Common myeloid progenitor, CD34-positive (primary cell): ENCODE results near the gene MARCHF6.
"Not testable (repeated sequence)": the region's sequence is repeated elsewhere in the genome, so short reads cannot be mapped to it uniquely, and the experiment has no call there.

ENCODE experiments used
- CTCF ChIA-PET: fragments of 350-600 bp; sonication (Branson Sonifier 250); formaldehyde crosslinking; loops from one replicate; lab custom pipeline; 2021; ENCODE audit warnings: antibody characterized with exemption; lab: Charles Lee
- POLR2A ChIA-PET: fragments of 350-600 bp; sonication (Branson Sonifier 250); formaldehyde crosslinking; loops from one replicate; lab custom pipeline; 2021; ENCODE audit warnings: antibody characterized with exemption; lab: Charles Lee
- DNase-seq, 3 donors: peaks; one replicate each; pipeline versions ENCODE4 v3.0.0 to v3.0.0-alpha.2; 2013
- H3K27ac ChIP-seq, 2 experiments: 1 replicate in 1 of 2; 2 replicates in 1 of 2; pipeline ENCODE4 v1.7.0; 2013; ENCODE audit warnings: inconsistent platforms in 2 of 2, low read length in 2 of 2, mild to moderate bottlenecking in 2 of 2, low read depth in 1 of 2, moderate library complexity in 1 of 2; ENCODE audit not compliant: severe bottlenecking in 2 of 2, insufficient read depth in 1 of 2, poor library complexity in 1 of 2
- H3K27me3 ChIP-seq, 5 experiments: replicated peaks in 2 of 5; 1 replicate in 3 of 5; 2 replicates in 2 of 5; pipeline versions ENCODE4 v1.6.1 to v1.7.0; 2013; ENCODE audit warnings: low read length in 4 of 5, mild to moderate bottlenecking in 2 of 5, moderate library complexity in 2 of 5, inconsistent platforms in 1 of 5; ENCODE audit not compliant: insufficient read depth in 5 of 5, control insufficient read depth in 4 of 5
- H3K36me3 ChIP-seq, 4 experiments: 1 replicate in 2 of 4; 2 replicates in 2 of 4; pipeline versions ENCODE4 v1.6.1 to v1.7.0; 2013; ENCODE audit warnings: low read length in 3 of 4, control low read depth in 1 of 4, mild to moderate bottlenecking in 1 of 4; ENCODE audit not compliant: control insufficient read depth in 4 of 4, insufficient read depth in 4 of 4
- H3K4me1 ChIP-seq, 4 experiments: 1 replicate in 3 of 4; 2 replicates in 1 of 4; pipeline versions ENCODE4 v1.6.1 to v1.7.1; 2013; ENCODE audit warnings: low read length in 3 of 4, mild to moderate bottlenecking in 3 of 4, control low read depth in 1 of 4, inconsistent platforms in 1 of 4, moderate library complexity in 1 of 4; ENCODE audit not compliant: control insufficient read depth in 4 of 4, insufficient read depth in 4 of 4; ENCODE audit errors: control extremely low read depth in 1 of 4
- H3K4me3 ChIP-seq, 7 experiments: 1 replicate in 4 of 7; 2 replicates in 3 of 7; pipeline versions ENCODE4 v1.5.1 to v1.7.0; 2013; ENCODE audit warnings: mild to moderate bottlenecking in 7 of 7, low read length in 6 of 7, moderate library complexity in 6 of 7, inconsistent platforms in 2 of 7, low read depth in 2 of 7, control low read depth in 1 of 7; ENCODE audit not compliant: insufficient read depth in 4 of 7, control insufficient read depth in 1 of 7; ENCODE audit errors: extremely low read depth in 1 of 7
- H3K9me3 ChIP-seq, 5 experiments: 1 replicate in 4 of 5; 2 replicates in 1 of 5; pipeline versions ENCODE4 v1.6.1 to v1.7.1; 2013; ENCODE audit warnings: low read length in 4 of 5, mild to moderate bottlenecking in 2 of 5, inconsistent platforms in 1 of 5, low read depth in 1 of 5, moderate library complexity in 1 of 5; ENCODE audit not compliant: control insufficient read depth in 4 of 5, insufficient read depth in 2 of 5; ENCODE audit errors: control extremely low read depth in 1 of 5
- WGBS: methylation state at CpG from one replicate; pipeline ENCODE4 v1.1.5; 2013; ENCODE audit not compliant: insufficient coverage; 5-methylcytosine and 5-hydroxymethylcytosine counted together

MARCHF6 gene

DNA sequence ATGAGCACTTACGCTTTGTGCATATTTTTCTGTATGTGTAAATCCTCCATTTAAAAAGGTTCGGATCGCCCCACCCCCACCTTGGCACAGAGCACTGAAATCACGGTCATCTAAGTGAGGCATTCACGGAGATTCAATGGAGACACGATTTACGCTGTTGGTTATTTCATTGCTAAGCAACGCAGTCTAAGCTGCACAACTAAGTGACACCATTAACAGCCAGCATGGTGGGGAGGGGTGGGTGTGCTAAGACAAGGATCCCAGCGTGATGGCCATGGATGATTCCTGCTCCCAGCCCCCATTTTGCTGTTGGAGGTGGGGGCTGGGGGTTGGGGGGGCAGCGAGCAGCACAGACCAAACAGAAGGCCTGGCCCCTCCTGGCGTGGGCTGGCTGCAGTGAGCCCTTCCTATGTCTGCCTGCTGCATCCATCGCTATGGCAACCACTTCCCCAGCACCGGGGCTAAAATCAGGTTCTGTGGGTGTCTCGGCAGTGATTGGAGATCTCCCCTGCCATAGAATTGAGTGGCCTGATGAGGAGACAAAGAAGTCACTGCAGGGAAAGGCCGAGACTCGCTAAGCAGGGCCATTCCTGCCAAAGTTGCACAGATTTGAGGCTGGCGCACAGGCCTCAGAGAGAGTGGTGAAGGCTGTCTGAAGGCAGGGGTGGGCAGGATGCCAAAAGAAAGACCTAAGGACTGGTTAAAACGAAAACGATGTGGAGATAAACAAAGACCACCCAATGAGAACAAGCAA, 14.3 kb upstream of the MARCHF6 start:
- H3K27ac ChIP-seq = no peak overlapping the region
- WGBS = 90% methylated on average over 18 of the region's 19 CpGs
- H3K9me3 ChIP-seq = no peaks in the 10 kb centered on the region
- H3K27me3 ChIP-seq = peaks cover 0 to 4% (median 0%) of the 10 kb centered on the region in 5 experiments
- peaks cover 0 to 22% (median 11%) of the 10 kb centered on the region in 4 experiments for H3K4me1 ChIP-seq
- no peak for DNase-seq
- ChIA-PET POLR2A (no interaction called here), CTCF (interaction anchor here (1.4 kb wide), 1 partner anchor 83 kb away, joined by 3 read pairs; no protein-coding TSS in a partner anchor)
- H3K4me3 ChIP-seq = no peak overlapping the region
- H3K36me3 ChIP-seq = no peaks in the 10 kb centered on the region

DNA sequence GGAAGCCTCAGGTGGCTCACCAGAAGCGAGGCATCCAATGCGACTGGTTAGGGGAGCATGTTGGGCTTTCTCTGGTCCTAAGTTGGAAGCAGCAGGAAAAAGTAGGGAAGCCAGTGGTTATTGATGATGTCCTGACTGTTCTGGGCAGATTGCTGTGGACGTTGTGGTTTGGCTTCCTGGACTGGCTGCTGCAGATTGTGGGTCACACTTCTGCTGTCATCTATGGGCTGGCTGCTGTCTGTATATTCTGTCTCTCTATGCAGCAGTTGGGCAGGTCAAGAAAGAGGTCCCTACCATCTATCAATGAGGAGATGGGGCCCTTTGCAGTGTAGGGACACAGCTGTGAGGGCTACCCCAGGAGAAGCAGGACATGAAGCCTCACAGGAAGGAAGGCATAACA, 13.5 kb upstream of the MARCHF6 start:
- no peak for DNase-seq
- Histone ChIP-seq H3K27me3 (no peaks in the 10 kb centered on the region), H3K4me3 (no peak overlapping the region), H3K9me3 (no peaks in the 10 kb centered on the region), H3K36me3 (no peaks in the 10 kb centered on the region), H3K4me1 (peaks cover 0 to 15% (median 11%) of the 10 kb centered on the region in 4 experiments), H3K27ac (no peak overlapping the region)
- ChIA-PET POLR2A (no interaction called here), CTCF (no interaction called here)
- WGBS = 17% methylated on average over 1 of the region's 3 CpGs

DNA sequence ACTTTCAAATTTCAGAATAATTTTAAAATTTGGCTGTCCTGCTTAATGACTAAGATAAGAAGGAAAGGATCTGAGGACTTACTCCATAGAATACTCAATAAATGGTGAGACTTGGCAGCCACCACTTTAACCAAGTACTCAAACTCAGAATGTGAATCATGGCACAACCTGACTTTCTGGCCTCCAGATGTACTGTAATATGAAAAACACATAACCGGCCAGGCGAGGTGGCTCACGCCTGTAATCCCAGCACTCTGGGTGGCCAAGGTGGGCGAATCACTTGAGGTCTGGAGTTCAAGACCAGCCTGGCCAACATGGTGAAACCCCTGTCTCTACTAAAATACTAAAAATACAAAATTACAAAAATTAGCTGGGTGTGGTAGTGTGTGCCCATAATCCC, 10.0 kb upstream of the MARCHF6 start:
- Histone ChIP-seq H3K4me1 (peaks cover 0 to 15% (median 11%) of the 10 kb centered on the region in 4 experiments), H3K36me3 (no peaks in the 10 kb centered on the region), H3K27me3 (no peaks in the 10 kb centered on the region), H3K4me3 (no peak overlapping the region), H3K9me3 (no peaks in the 10 kb centered on the region), H3K27ac (no peak overlapping the region)
- ChIA-PET CTCF (interaction anchor here (0.6 to 1.0 kb wide), 2 partner anchors 10 to 17 kb away, joined by 3 to 4 read pairs; partner anchors contain the start of gene MARCHF6), POLR2A (no interaction called here)
- WGBS = 100% methylated on average over 3 of the region's 4 CpGs
- DNase-seq = no peak

- H3K27ac ChIP-seq, POLR2A ChIA-PET, CTCF ChIA-PET, H3K27me3 ChIP-seq, H3K36me3 ChIP-seq, H3K4me3 ChIP-seq, DNase-seq, H3K9me3 ChIP-seq: not testable (repeated sequence)
- peaks cover 0 to 15% (median 10%) of the 10 kb centered on the region in 4 experiments for H3K4me1 ChIP-seq
- WGBS = 100% methylated on average over 2 of the region's 5 CpGs
Observed at GRCh38 chr5:10344461-10345106, 8.9 kb upstream of the MARCHF6 start.

GRCh38 chr5:10348258-10348657, 5.2 kb upstream of the MARCHF6 start:
- Histone ChIP-seq H3K4me3 (no peak overlapping the region), H3K4me1 (peaks cover 0 to 22% (median 16%) of the 10 kb centered on the region in 4 experiments), H3K36me3 (no peaks in the 10 kb centered on the region), H3K9me3 (no peaks in the 10 kb centered on the region), H3K27me3 (no peaks in the 10 kb centered on the region), H3K27ac (no peak overlapping the region)
- DNase-seq = no peak
- CTCF ChIA-PET = no interaction called here
- 80% methylated on average over 1 of the region's 2 CpGs for WGBS
- POLR2A ChIA-PET = no interaction called here

- Histone ChIP-seq H3K27ac (no peak overlapping the region), H3K36me3 (no peaks in the 10 kb centered on the region), H3K9me3 (no peaks in the 10 kb centered on the region), H3K4me3 (no peak overlapping the region), H3K4me1 (peaks cover 11 to 31% (median 22%) of the 10 kb centered on the region in 4 experiments), H3K27me3 (no peaks in the 10 kb centered on the region)
- POLR2A ChIA-PET = no interaction called here
- 100% methylated on average over 3 of the region's 6 CpGs for WGBS
- CTCF ChIA-PET = interaction anchor here (0.8 to 3.5 kb wide), 5 partner anchors 13 to 73 kb away, joined by 3 to 11 read pairs (median 4); no protein-coding TSS in a partner anchor
- DNase-seq = no peak
Observed at GRCh38 chr5:10351199-10351905, 2.1 kb upstream of the MARCHF6 start.
